Measurements from ENCODE around the gene CASKIN2.

GRCh38 chr17:75559958-75560533 is 44.7 kb upstream of the CASKIN2 start:
- TF ChIP-seq CEBPB (IDR thresholded peaks at IDR 0.05), result no peak
- no peak for TF ChIP-seq REST (IDR thresholded peaks at IDR 0.05; ENCODE audit: low read depth)
- TF ChIP-seq EP300 (IDR thresholded peaks at IDR 0.05; ENCODE audit: borderline replicate concordance), result no peak
- no peak for TF ChIP-seq RAD21 (IDR thresholded peaks at IDR 0.05; ENCODE audit: low read depth)
- no peak for TF ChIP-seq CREB1 (IDR thresholded peaks at IDR 0.05; ENCODE audit: low read depth)
- TF ChIP-seq EGR1 (IDR thresholded peaks at IDR 0.05), result no peak

Data from Ishikawa (cell line).